Muscle of back (tissue), 13 donors: ENCODE measurements around the gene ADCK1. TPM values are rescaled to one million over a fixed set of nuclear protein-coding genes. Genes with fewer than 3 reads are reported as not detected.
"Not testable (repeated sequence)": the region's sequence is repeated elsewhere in the genome, so short reads cannot be mapped to it uniquely, and the experiment has no call there.

ENCODE experiments used
- DNase-seq, 3 donors: peaks; one replicate each; pipeline versions ENCODE4 v3.0.0 to v3.0.0-alpha.2; 2013
- long read RNA-seq, 9 donors: transcript quantifications; one replicate each; lab custom pipeline, GENCODE V29; 2026
- polyA plus RNA-seq, 10 donors: library from polyadenylated mRNA; unstranded; fragments of 120-200 nt; gene quantifications; one replicate each; pipeline ENCODE4 v1.2.1, GENCODE V29; 2013; ENCODE audit not compliant: insufficient read length in 10 of 10

The ADCK1 gene
- 1 to 10 TPM; 4.7 to 9.1 (median 6.4) TPM for polyA plus RNA-seq
- long read RNA-seq, donor 1, partial matches to known transcripts = 0 of 1 reads
- long read RNA-seq, donor 1, other reads (novel, unspliced or antisense) = 0 of 1 reads
- long read RNA-seq, donor 2, partial matches to known transcripts = 0 of 1 reads
- long read RNA-seq, donor 2, other reads (novel, unspliced or antisense) = 0 of 1 reads
- long read RNA-seq, donor 3 = 0 reads
- long read RNA-seq, donor 4, partial matches to known transcripts = 0 of 1 reads
- long read RNA-seq, donor 4, other reads (novel, unspliced or antisense) = 0 of 1 reads
- long read RNA-seq, donor 5, partial matches to known transcripts = 0 of 1 reads
- long read RNA-seq, donor 5, other reads (novel, unspliced or antisense) = 0 of 1 reads
- long read RNA-seq, donor 6, partial matches to known transcripts = 0 of 1 reads
- long read RNA-seq, donor 6, other reads (novel, unspliced or antisense) = 0 of 1 reads
- long read RNA-seq, donor 7 = 0 reads
- long read RNA-seq, donor 8 = 0 reads
- long read RNA-seq, donor 9 = 0 reads

GRCh38 chr14:77799863-77800730, at the start of gene ADCK1:
TSS of gene ADCK1 (plus strand) at chr14:77800109. CDS start at chr14:77818979, 18,870 bp downstream.
- DNase-seq = peak; percentile 71 to 94 (median 84)

- no peak for DNase-seq
Measured at GRCh38 chr14:77752266-77752665, 47.6 kb upstream of the ADCK1 start.

GRCh38 chr14:77752799-77753516, 47.0 kb upstream of the ADCK1 start:
- no peak for DNase-seq

GRCh38 chr14:77760381-77761204, 39.3 kb upstream of the ADCK1 start, which contains the start of gene SNW1:
TSS of gene SNW1 (minus strand) at chr14:77761156. CDS start at chr14:77761127, 29 bp downstream.
- peak; percentile 95 to 98 (median 97) for DNase-seq

- DNase-seq = peak in 2 of 3 donors; percentile 37 to 51
Measured at GRCh38 chr14:77761205-77761931, 38.5 kb upstream of the ADCK1 start.

GRCh38 chr14:77763316-77763715, 36.6 kb upstream of the ADCK1 start:
- no peak for DNase-seq

GRCh38 chr14:77763978-77764377, 35.9 kb upstream of the ADCK1 start:
- DNase-seq = no peak

- DNase-seq = not testable (repeated sequence)
Measured at GRCh38 chr14:77768442-77769069, 31.4 kb upstream of the ADCK1 start.

GRCh38 chr14:77773966-77774365, 25.9 kb upstream of the ADCK1 start:
- not testable (repeated sequence) for DNase-seq

- no peak for DNase-seq
Measured at GRCh38 chr14:77782202-77782601, 17.7 kb upstream of the ADCK1 start.

- no peak for DNase-seq
Measured at GRCh38 chr14:77786148-77786547, 13.8 kb upstream of the ADCK1 start.

GRCh38 chr14:77790566-77791224, 9.2 kb upstream of the ADCK1 start:
- DNase-seq = no peak

- no peak for DNase-seq
Measured at GRCh38 chr14:77791225-77791600, 8.7 kb upstream of the ADCK1 start.

GRCh38 chr14:77793255-77793654, 6.7 kb upstream of the ADCK1 start:
- DNase-seq = not testable (repeated sequence)

GRCh38 chr14:77794357-77794756, 5.6 kb upstream of the ADCK1 start:
- no peak for DNase-seq

- DNase-seq = not testable (repeated sequence)
Measured at GRCh38 chr14:77799456-77799855, 453 bp upstream of the ADCK1 start.

GRCh38 chr14:77800814-77801213, 905 bp downstream of the ADCK1 start:
- no peak for DNase-seq

- DNase-seq = no peak
Measured at GRCh38 chr14:77804592-77804991, 4.7 kb downstream of the ADCK1 start.

- DNase-seq = no peak
Measured at GRCh38 chr14:77805706-77806105, 5.8 kb downstream of the ADCK1 start.
